H9 (cell line): ENCODE measurements around the gene PTPN2. TPM values are rescaled to one million over a fixed set of nuclear protein-coding genes. Genes with fewer than 3 reads are reported as not detected.

ENCODE experiments used
- DNase-seq: peaks from one replicate; pipeline ENCODE4 v3.0.0-alpha.2; 2017
- H2AFZ ChIP-seq: one replicate; pipeline ENCODE4 v1.6.1; 2013; ENCODE audit warnings: mild to moderate bottlenecking, low read length, control low read depth, moderate library complexity
- H2AK5ac ChIP-seq: 2 replicates; pipeline ENCODE4 v1.6.1; 2013; ENCODE audit warnings: low read length, control low read depth, mixed read lengths; ENCODE audit not compliant: insufficient read length
- H2BK120ac ChIP-seq: one replicate; pipeline ENCODE4 v1.6.1; 2013; ENCODE audit warnings: low read depth, mild to moderate bottlenecking, low read length, control low read depth, inconsistent platforms; ENCODE audit not compliant: poor library complexity, severe bottlenecking
- H2BK12ac ChIP-seq: 2 replicates; pipeline ENCODE4 v1.6.1; 2013; ENCODE audit warnings: low read length, control low read depth, mixed read lengths, low read depth; ENCODE audit not compliant: insufficient read length
- H2BK15ac ChIP-seq: 2 replicates; pipeline ENCODE4 v1.6.1; 2013; ENCODE audit warnings: low read depth, low read length, control low read depth
- H2BK20ac ChIP-seq: one replicate; pipeline ENCODE4 v1.6.1; 2013; ENCODE audit warnings: low read depth, mild to moderate bottlenecking, low read length, control low read depth, inconsistent platforms; ENCODE audit not compliant: poor library complexity, severe bottlenecking
- H2BK5ac ChIP-seq: 2 replicates; pipeline ENCODE4 v1.6.1; 2013; ENCODE audit warnings: low read length, control low read depth, mixed read lengths; ENCODE audit not compliant: insufficient read length
- H3K14ac ChIP-seq: 2 replicates; pipeline ENCODE4 v1.6.1; 2013; ENCODE audit warnings: low read length, control low read depth; ENCODE audit not compliant: insufficient read depth
- H3K18ac ChIP-seq: 2 replicates; pipeline ENCODE4 v1.6.1; 2013; ENCODE audit warnings: low read depth, mild to moderate bottlenecking, mixed read lengths, low read length, control low read depth; ENCODE audit not compliant: insufficient read length
- H3K23ac ChIP-seq: 2 replicates; pipeline ENCODE4 v1.6.1; 2013; ENCODE audit warnings: low read length, control low read depth, mixed read lengths, low read depth; ENCODE audit not compliant: insufficient read length
- H3K23me2 ChIP-seq: 2 replicates; pipeline ENCODE4 v1.6.1; 2013; ENCODE audit warnings: low read depth, mild to moderate bottlenecking, mixed read lengths, low read length, control low read depth; ENCODE audit not compliant: insufficient read length, poor library complexity, severe bottlenecking
- H3K27ac ChIP-seq: 2 replicates; pipeline ENCODE4 v1.5.1; 2013; ENCODE audit warnings: low read length, control low read depth, mixed read lengths, low read depth; ENCODE audit not compliant: insufficient read length
- H3K27me3 ChIP-seq: 2 replicates; pipeline ENCODE4 v1.6.1; 2013; ENCODE audit warnings: low read length, control low read depth, inconsistent platforms; ENCODE audit not compliant: insufficient read depth
- H3K4ac ChIP-seq: 2 replicates; pipeline ENCODE4 v1.6.1; 2013; ENCODE audit warnings: low read depth, mild to moderate bottlenecking, control low read depth, inconsistent platforms, low read length, moderate library complexity
- H3K4me1 ChIP-seq: 2 replicates; pipeline ENCODE4 v1.6.1; 2013; ENCODE audit warnings: low read length, control low read depth, inconsistent platforms; ENCODE audit not compliant: insufficient read depth
- H3K4me2 ChIP-seq: 2 replicates; pipeline ENCODE4 v1.6.1; 2013; ENCODE audit warnings: low read length, control low read depth, mixed read lengths; ENCODE audit not compliant: insufficient read length, insufficient read depth
- H3K56ac ChIP-seq: 2 replicates; pipeline ENCODE4 v1.6.1; 2013; ENCODE audit warnings: low read depth, mild to moderate bottlenecking, mixed read lengths, low read length, control low read depth; ENCODE audit not compliant: insufficient read length
- H3K79me1 ChIP-seq: 2 replicates; pipeline ENCODE4 v1.6.1; 2013; ENCODE audit warnings: low read depth, mild to moderate bottlenecking, moderate library complexity, low read length, control low read depth, inconsistent platforms; ENCODE audit not compliant: insufficient read depth, poor library complexity, severe bottlenecking
- H3K79me2 ChIP-seq: 2 replicates; pipeline ENCODE4 v1.6.1; 2013; ENCODE audit warnings: low read length, control low read depth, inconsistent platforms; ENCODE audit not compliant: insufficient read depth
- H3K9ac ChIP-seq: 2 replicates; pipeline ENCODE4 v1.6.1; 2013; ENCODE audit warnings: low read length, control low read depth, mixed read lengths; ENCODE audit not compliant: insufficient read length; ENCODE audit errors: extremely low read depth
- H3K9me3 ChIP-seq: one replicate; pipeline ENCODE4 v1.6.1; 2013; ENCODE audit warnings: low read depth, low read length, inconsistent platforms; ENCODE audit not compliant: control insufficient read depth
- H3T11ph ChIP-seq: one replicate; pipeline ENCODE4 v1.6.1; 2013; ENCODE audit warnings: mild to moderate bottlenecking, low read length, control low read depth, inconsistent platforms
- H4K20me1 ChIP-seq: one replicate; pipeline ENCODE4 v1.6.1; 2013; ENCODE audit not compliant: control insufficient read depth, insufficient read length, insufficient read depth
- H4K5ac ChIP-seq: 2 replicates; pipeline ENCODE4 v1.6.1; 2013; ENCODE audit warnings: low read depth, mild to moderate bottlenecking, mixed read lengths, low read length, control low read depth; ENCODE audit not compliant: insufficient read length
- H4K8ac ChIP-seq: replicated peaks from 2 replicates; pipeline ENCODE4 v1.6.1; 2013; ENCODE audit warnings: low read length, control low read depth, mixed read lengths, low read depth; ENCODE audit not compliant: insufficient read length
- H4K91ac ChIP-seq: 2 replicates; pipeline ENCODE4 v1.6.1; 2013; ENCODE audit warnings: low read depth, mild to moderate bottlenecking, moderate library complexity, mixed read lengths, low read length, control low read depth; ENCODE audit not compliant: insufficient read length
- H3K27ac Mint-ChIP-seq, 3 experiments: 2 replicates in 2 of 3; 3 replicates in 1 of 3; pipeline ENCODE4 v1.8.0; 2020 to 2021; ENCODE audit warnings: mixed read lengths in 3 of 3, mild to moderate bottlenecking in 1 of 3, moderate library complexity in 1 of 3
- H3K27me3 Mint-ChIP-seq: 2 replicates; pipeline ENCODE4 v1.8.0; 2021; ENCODE audit warnings: low read depth, mild to moderate bottlenecking, moderate library complexity, mixed read lengths
- H3K36me3 Mint-ChIP-seq, 3 experiments: 2 replicates in 2 of 3; 3 replicates in 1 of 3; pipeline ENCODE4 v1.8.0; 2020 to 2021; ENCODE audit warnings: low read depth in 3 of 3, mixed read lengths in 3 of 3; ENCODE audit not compliant: insufficient read depth in 1 of 3
- H3K4me1 Mint-ChIP-seq, 2 experiments: 2 replicates each; pipeline ENCODE4 v1.8.0; 2020; ENCODE audit warnings: mixed read lengths in 2 of 2
- H3K4me3 Mint-ChIP-seq, 2 experiments: 2 replicates in 1 of 2; 3 replicates in 1 of 2; pipeline ENCODE4 v1.8.0; 2020 to 2021; ENCODE audit warnings: mild to moderate bottlenecking in 2 of 2, mixed read lengths in 2 of 2, moderate library complexity in 1 of 2
- H3K9me3 Mint-ChIP-seq, 2 experiments: 2 replicates in 1 of 2; 3 replicates in 1 of 2; pipeline ENCODE4 v1.8.0; 2020; ENCODE audit warnings: mild to moderate bottlenecking in 2 of 2, mixed read lengths in 2 of 2, moderate library complexity in 1 of 2
- WGBS: extraction: QIAGEN DNeasy Blood & Tissue Kit; methylation state at CpG from one replicate; pipeline ENCODE4 v1.1.7; 2013; ENCODE audit warnings: missing lambda C conversion rate, low lambda C conversion rate, mixed read lengths; ENCODE audit not compliant: insufficient read length; ENCODE audit errors: extremely low coverage; 5-methylcytosine and 5-hydroxymethylcytosine counted together
- total RNA-seq: library from RNA; stranded (reverse); gene quantifications from 2 replicates; pipeline ENCODE4 v1.2.1, GENCODE V29; 2021
- TF ChIP-seq, protein P1 (sequence below): fragments of 200-600 bp; sonication (generic); conservative IDR thresholded peaks from 3 replicates; pipeline ENCODE4 v1.8.0; 2021; ENCODE audit warnings: antibody characterized with exemption, mild to moderate bottlenecking

PTPN2 gene
- total RNA-seq, 1 experiment from 2014 or later, result 48.7 TPM

DNA sequence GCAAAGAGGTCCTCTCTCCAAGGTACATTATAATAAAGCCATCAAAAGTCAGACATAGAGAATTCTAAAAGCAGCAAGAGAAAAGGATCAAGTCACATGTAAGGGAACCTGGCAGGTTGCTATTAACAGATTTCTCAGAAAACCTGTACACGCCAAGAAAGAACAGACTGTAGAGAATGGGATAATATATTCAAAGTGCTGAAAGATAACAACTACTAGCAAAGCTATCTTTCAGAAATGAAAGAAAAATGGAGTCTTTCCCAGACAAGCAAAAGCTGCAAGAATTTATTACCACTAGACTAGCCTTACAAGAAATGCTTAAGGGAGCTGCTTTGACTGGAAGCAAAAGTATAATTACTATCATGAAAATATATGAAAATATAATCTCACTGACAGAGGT, 81.5 kb downstream of the PTPN2 start:
- H3K4me1 Mint-ChIP-seq, result no peaks in the 10 kb centered on the region
- Histone ChIP-seq H4K91ac (no peak overlapping the region), H3K23me2 (no peaks in the 10 kb centered on the region), H2AK5ac (no peak overlapping the region), H3K14ac (no peak overlapping the region), H2BK5ac (no peak overlapping the region), H3K56ac (no peak overlapping the region), H4K20me1 (no peaks in the 10 kb centered on the region), H2BK12ac (no peak overlapping the region), H3K79me2 (no peaks in the 10 kb centered on the region), H3K4ac (no peak overlapping the region), H3K79me1 (no peaks in the 10 kb centered on the region), H3K4me1 (no peaks in the 10 kb centered on the region), H2BK20ac (no peak overlapping the region), H2BK15ac (no peak overlapping the region), H3K27me3 (no peaks in the 10 kb centered on the region), H3K27ac (no peak overlapping the region), H3K23ac (no peak overlapping the region), H4K8ac (no peak overlapping the region), H2AFZ (no peak overlapping the region), H3K9me3 (no peaks in the 10 kb centered on the region), H3K9ac (no peak overlapping the region), H3K18ac (no peak overlapping the region), H3T11ph (no peak overlapping the region), H2BK120ac (no peak overlapping the region), H3K4me2 (no peak overlapping the region), H4K5ac (no peak overlapping the region)
- H3K27me3 Mint-ChIP-seq, result no peaks in the 10 kb centered on the region
- peaks cover 0 to 4% of the 10 kb centered on the region in 2 experiments; a peak in 2 of 5 replicates for H3K9me3 Mint-ChIP-seq
- H3K4me3 Mint-ChIP-seq, result no peak overlapping the region
- DNase-seq, result no peak
- WGBS, result no CpG with 5 or more reads among the region's 1 CpG
- TF ChIP-seq, protein P1, sequence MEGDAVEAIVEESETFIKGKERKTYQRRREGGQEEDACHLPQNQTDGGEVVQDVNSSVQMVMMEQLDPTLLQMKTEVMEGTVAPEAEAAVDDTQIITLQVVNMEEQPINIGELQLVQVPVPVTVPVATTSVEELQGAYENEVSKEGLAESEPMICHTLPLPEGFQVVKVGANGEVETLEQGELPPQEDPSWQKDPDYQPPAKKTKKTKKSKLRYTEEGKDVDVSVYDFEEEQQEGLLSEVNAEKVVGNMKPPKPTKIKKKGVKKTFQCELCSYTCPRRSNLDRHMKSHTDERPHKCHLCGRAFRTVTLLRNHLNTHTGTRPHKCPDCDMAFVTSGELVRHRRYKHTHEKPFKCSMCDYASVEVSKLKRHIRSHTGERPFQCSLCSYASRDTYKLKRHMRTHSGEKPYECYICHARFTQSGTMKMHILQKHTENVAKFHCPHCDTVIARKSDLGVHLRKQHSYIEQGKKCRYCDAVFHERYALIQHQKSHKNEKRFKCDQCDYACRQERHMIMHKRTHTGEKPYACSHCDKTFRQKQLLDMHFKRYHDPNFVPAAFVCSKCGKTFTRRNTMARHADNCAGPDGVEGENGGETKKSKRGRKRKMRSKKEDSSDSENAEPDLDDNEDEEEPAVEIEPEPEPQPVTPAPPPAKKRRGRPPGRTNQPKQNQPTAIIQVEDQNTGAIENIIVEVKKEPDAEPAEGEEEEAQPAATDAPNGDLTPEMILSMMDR, result no peak
- H3K27ac Mint-ChIP-seq, result no peak overlapping the region
- peaks cover 20 to 26% (median 22%) of the 10 kb centered on the region in 3 experiments for H3K36me3 Mint-ChIP-seq
